BJ (cell line): ENCODE measurements around the gene SPHKAP. TPM values are rescaled to one million over a fixed set of nuclear protein-coding genes. Genes with fewer than 3 reads are reported as not detected.
A peak's percentile ranks its signal among the peaks of the same experiment; 100 is the strongest.

ENCODE experiments used
- CTCF ChIA-PET: fragments of 350-600 bp; formaldehyde crosslinking; extraction: SDS; loops from one replicate; lab custom pipeline; 2021; ENCODE audit warnings: antibody characterized with exemption, inconsistent platforms; lab: Yijun Ruan, JAX
- POLR2A ChIA-PET: fragments of 300-600 bp; sonication (Branson Sonifier 250); formaldehyde crosslinking; extraction: SDS; loops from one replicate; lab custom pipeline; 2021; ENCODE audit warnings: antibody characterized with exemption; lab: Charles Lee
- DNase-seq: peaks from one replicate; pipeline ENCODE4 v3.0.0-alpha.2; 2011; ENCODE audit warnings: low read depth
- H3K27me3 ChIP-seq: 2 replicates; pipeline ENCODE4 v1.6.0; 2011; ENCODE audit warnings: low read length; ENCODE audit not compliant: control insufficient read depth, insufficient read depth
- H3K36me3 ChIP-seq: 2 replicates; pipeline ENCODE4 v1.5.1; 2011; ENCODE audit warnings: low read length; ENCODE audit not compliant: control insufficient read depth, insufficient read depth
- H3K4me3 ChIP-seq: 2 replicates; pipeline ENCODE4 v1.5.1; 2011; ENCODE audit warnings: low read depth, mild to moderate bottlenecking, control low read depth, low read length
- CTCF ChIP-seq: IDR thresholded peaks from 2 replicates; pipeline ENCODE4 v1.5.1; 2011; ENCODE audit warnings: low read depth, mild to moderate bottlenecking, control low read depth, inconsistent platforms, low read length, moderate library complexity; ENCODE audit not compliant: insufficient read depth
- polyA plus RNA-seq: library from polyadenylated mRNA; depleted of rRNA; stranded (reverse); fragments of >200 nt; gene quantifications from 2 replicates; pipeline ENCODE4 v1.2.3, GENCODE V29; 2011

The SPHKAP gene
- polyA plus RNA-seq, 1 experiment = 0.50 TPM

DNA sequence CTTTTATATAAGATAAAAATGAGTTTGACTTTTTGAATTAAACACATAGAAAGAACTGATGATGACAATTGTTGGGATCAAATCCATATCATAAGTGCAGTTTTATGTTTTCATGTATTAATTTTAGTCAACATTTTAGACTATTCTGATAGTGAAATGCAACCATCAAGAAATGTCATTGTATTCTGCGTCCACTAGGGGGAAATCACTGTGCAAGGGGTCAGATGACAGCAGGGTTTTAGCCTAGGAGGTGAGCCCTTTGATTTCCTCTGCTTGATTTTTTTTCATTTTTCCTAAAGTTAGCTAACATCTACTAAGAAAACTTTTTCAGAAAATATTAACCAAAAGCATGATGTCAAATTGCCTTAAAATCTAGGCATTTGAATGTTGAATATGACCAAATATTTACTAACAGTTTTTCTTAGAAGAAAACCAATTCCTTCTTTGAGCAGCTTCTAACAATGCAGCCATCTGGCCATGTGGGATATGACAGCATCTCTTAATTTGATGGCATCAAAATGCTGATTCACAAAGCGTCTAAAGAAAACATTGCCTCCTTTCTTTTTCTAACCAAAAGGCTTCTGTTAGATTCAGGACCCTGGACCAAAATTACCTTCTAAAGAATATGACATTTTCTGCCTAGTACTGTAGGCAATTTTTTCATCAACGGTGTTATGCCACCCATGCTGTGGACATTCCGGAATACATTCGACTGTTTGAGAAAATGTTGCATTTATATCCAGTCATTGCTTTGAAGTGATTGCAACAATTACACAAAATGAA is 141.5 kb downstream of the SPHKAP start:
- POLR2A ChIA-PET = no interaction called here

DNA sequence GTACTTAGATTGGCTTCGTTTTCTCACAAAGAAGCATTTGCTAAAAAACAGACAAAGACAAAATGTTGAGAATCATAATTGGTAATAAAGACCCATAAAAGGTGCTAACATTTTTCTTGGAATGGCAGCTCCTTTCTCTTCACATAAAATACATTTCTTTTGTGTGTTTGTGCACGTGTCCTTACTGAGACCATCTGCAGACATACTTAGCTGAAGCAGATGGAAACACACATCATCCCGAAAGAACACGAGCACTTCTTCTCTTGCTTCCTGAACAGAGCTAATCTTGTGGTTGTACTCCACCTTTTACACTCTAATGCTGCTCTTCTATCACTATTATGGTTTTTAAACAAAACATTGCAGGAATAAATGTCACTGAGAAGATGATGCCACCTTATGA is 142.5 kb downstream of the SPHKAP start:
- Histone ChIP-seq H3K27me3 (no peaks in the 10 kb centered on the region), H3K36me3 (no peaks in the 10 kb centered on the region), H3K4me3 (no peak overlapping the region)
- no peak for DNase-seq
- no peak for TF ChIP-seq CTCF
- CTCF ChIA-PET = interaction anchor here (1.2 to 2.8 kb wide), 3 partner anchors 10 to 616 kb away, joined by 3 to 11 read pairs (median 9); no protein-coding TSS in a partner anchor
- POLR2A ChIA-PET = no interaction called here

More for the DNA sequence above, 141.5 kb downstream of the SPHKAP start:
- Histone ChIP-seq H3K36me3 (no peaks in the 10 kb centered on the region), H3K27me3 (no peaks in the 10 kb centered on the region), H3K4me3 (no peak overlapping the region)
- DNase-seq = no peak
- TF ChIP-seq CTCF = peak; percentile 69
- CTCF ChIA-PET = interaction anchor here (0.7 to 2.8 kb wide), 9 partner anchors 9 to 1337 kb away, joined by 3 to 11 read pairs (median 4); no protein-coding TSS in a partner anchor

DNA sequence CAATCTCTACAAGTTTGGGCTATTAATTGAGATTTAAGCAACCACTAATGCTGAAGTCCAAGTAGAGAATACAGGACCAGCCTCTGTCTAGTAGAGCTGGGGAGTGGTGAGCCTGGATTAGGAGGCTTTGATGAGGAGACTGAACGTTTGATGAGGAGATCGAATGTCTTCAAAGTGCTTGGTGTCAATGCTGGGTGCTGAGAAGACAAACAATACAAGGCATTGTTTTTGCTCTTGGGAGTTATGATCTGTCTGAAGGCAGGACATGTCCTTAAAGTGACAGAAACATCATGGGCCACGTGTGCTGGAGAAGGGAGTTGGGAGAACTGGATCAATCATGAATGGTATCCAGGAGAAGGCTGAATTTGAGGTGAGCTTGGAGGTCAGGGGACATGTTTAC is 143.6 kb downstream of the SPHKAP start:
- Histone ChIP-seq H3K36me3 (no peaks in the 10 kb centered on the region), H3K27me3 (no peaks in the 10 kb centered on the region), H3K4me3 (no peak overlapping the region)
- ChIA-PET CTCF (interaction anchor here (0.6 to 2.8 kb wide), 2 partner anchors 11 to 631 kb away, joined by 5 to 9 read pairs; no protein-coding TSS in a partner anchor), POLR2A (no interaction called here)
- DNase-seq = no peak
- TF ChIP-seq CTCF = no peak

- POLR2A ChIA-PET = no interaction called here
- Histone ChIP-seq H3K36me3 (no peaks in the 10 kb centered on the region), H3K27me3 (no peaks in the 10 kb centered on the region), H3K4me3 (no peak overlapping the region)
- no peak for TF ChIP-seq CTCF
- no peak for DNase-seq
- CTCF ChIA-PET = interaction anchor here (1.2 to 2.3 kb wide), 2 partner anchors 16 to 26 kb away, joined by 3 to 11 read pairs; no protein-coding TSS in a partner anchor
Measured at GRCh38 chr2:228023619-228024018, 157.9 kb downstream of the SPHKAP start.

DNA sequence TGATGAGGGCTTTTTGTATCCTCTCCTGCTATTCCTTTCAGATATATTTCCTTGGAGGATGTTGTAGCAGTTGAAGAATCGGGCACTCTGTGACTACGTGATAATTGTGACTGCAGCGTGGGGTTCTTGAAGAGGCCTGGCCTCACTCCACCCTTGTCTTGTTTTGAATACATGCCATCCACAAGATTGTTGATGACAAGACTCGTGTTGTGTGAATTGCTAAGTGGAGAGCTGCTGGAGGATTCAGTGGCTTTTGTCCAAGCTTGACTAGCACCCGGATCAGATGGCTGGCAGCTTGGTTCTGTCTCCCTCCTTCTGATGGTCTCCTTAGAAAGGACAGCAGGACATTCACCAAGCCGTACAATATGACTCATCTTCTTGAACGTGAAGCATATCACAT is 163.2 kb downstream of the SPHKAP start:
- Histone ChIP-seq H3K27me3 (no peaks in the 10 kb centered on the region), H3K36me3 (no peaks in the 10 kb centered on the region), H3K4me3 (no peak overlapping the region)
- POLR2A ChIA-PET = no interaction called here
- no peak for DNase-seq
- TF ChIP-seq CTCF = no peak
- CTCF ChIA-PET = no interaction called here
